Right lobe of liver (tissue), 4 donors: ENCODE data around the gene GMDS.
A peak's percentile ranks its signal among the peaks of the same experiment; 100 is the strongest.

Experiments used
- CTCF ChIP-seq, 4 donors: fragments of 200-600 bp in 3 of 4; fragments of 450-650 bp in 1 of 4; IDR thresholded peaks; one replicate each; pipeline versions ENCODE4 v1.5.1 to v1.8.0; 2016 to 2022; ENCODE audit warnings: antibody characterized with exemption in 4 of 4, mild to moderate bottlenecking in 2 of 4
- POLR2A ChIP-seq: fragments of 450-650 bp; IDR thresholded peaks from one replicate; pipeline ENCODE4 v1.6.1; 2017; ENCODE audit warnings: antibody characterized with exemption, mild to moderate bottlenecking
- donor health status: DM: no; HTN: no; CAD: no.
- donor health status: DM: no; HTN: no; CAD: no.
- donor health status: DM: no; HTN: yes; CAD: no.

GRCh38 chr6:2037237-2037926, 208.0 kb downstream of the GMDS start:
- TF ChIP-seq POLR2A: no peak
- peak; percentile 22 to 56 (median 46) for TF ChIP-seq CTCF (IDR thresholded peaks at IDR 0.05)
